Activated CD8-positive, alpha-beta memory T cell treated with anti-CD3 and anti-CD28 coated beads for 1 hour (primary cell): ENCODE data around the gene HOXD9.

Source experiments
- DNase-seq, 2 donors: peaks; one replicate each; pipeline ENCODE4 v3.0.0-alpha.2; 2020; ENCODE audit warnings: low read depth in 1 of 2; ENCODE audit errors: extremely low read depth in 1 of 2

HOXD9 gene

GRCh38 chr2:176164611-176165369 lies 42.3 kb downstream of the HOXD9 start:
- no peak for DNase-seq

- DNase-seq = no peak
Observed at GRCh38 chr2:176165370-176166050, 43.0 kb downstream of the HOXD9 start.

GRCh38 chr2:176166272-176166671 lies 43.8 kb downstream of the HOXD9 start:
- DNase-seq = no peak

- DNase-seq = no peak
Observed at GRCh38 chr2:176167398-176167797, 44.9 kb downstream of the HOXD9 start.

GRCh38 chr2:176169181-176169580 lies 46.7 kb downstream of the HOXD9 start:
- DNase-seq = no peak

GRCh38 chr2:176169711-176170110 lies 47.2 kb downstream of the HOXD9 start:
- DNase-seq = no peak

GRCh38 chr2:176170602-176171305 lies 48.2 kb downstream of the HOXD9 start:
- no peak for DNase-seq

GRCh38 chr2:176171351-176172006 lies 49.0 kb downstream of the HOXD9 start:
- DNase-seq = no peak

- DNase-seq = no peak
Observed at GRCh38 chr2:176172007-176172894, 49.7 kb downstream of the HOXD9 start.

- DNase-seq = no peak
Observed at GRCh38 chr2:176172895-176173566, 50.5 kb downstream of the HOXD9 start.

GRCh38 chr2:176173567-176174381 lies 51.3 kb downstream of the HOXD9 start:
- no peak for DNase-seq

GRCh38 chr2:176174382-176174823 lies 51.9 kb downstream of the HOXD9 start:
- DNase-seq = no peak
